Left lung (tissue), 10 donors: ENCODE data around the gene PIK3R2. TPM values are rescaled to one million over a fixed set of nuclear protein-coding genes. Genes with fewer than 3 reads are reported as not detected.

Experiments
- ATAC-seq: fragments of 200-7000 bp; cut with Tn5 transposase; one replicate; pipeline ENCODE4 v1.9.1; 2020; ENCODE audit warnings: moderate library complexity
- DNase-seq, 4 donors: peaks; one replicate each; pipeline ENCODE4 v3.0.0-alpha.2; 2013 to 2020
- H3K27ac ChIP-seq, 2 donors: fragments of 200-600 bp; sonication (generic) in 1 of 2; one replicate each; pipeline versions ENCODE4 v1.5.0 to v1.8.0; 2020 to 2021
- H3K27me3 ChIP-seq, 2 donors: fragments of 200-600 bp; sonication (generic) in 1 of 2; one replicate each; pipeline versions ENCODE4 v1.5.0 to v1.8.0; 2020 to 2021
- H3K36me3 ChIP-seq, 2 donors: fragments of 200-600 bp; sonication (generic) in 1 of 2; one replicate each; pipeline versions ENCODE4 v1.5.0 to v1.8.0; 2020 to 2021
- H3K4me1 ChIP-seq, 2 donors: fragments of 200-600 bp; one replicate each; pipeline ENCODE4 v1.8.0; 2021
- H3K4me3 ChIP-seq, 2 donors: fragments of 200-600 bp; sonication (generic) in 1 of 2; one replicate each; pipeline versions ENCODE4 v1.5.0 to v1.8.0; 2020 to 2021; ENCODE audit warnings: mild to moderate bottlenecking in 1 of 2
- H3K9me3 ChIP-seq, 2 donors: fragments of 200-600 bp; sonication (generic) in 1 of 2; one replicate each; pipeline versions ENCODE4 v1.5.0 to v1.8.0; 2020 to 2021
- intact Hi-C, 2 donors: fragments of 100-400 bp; cut with DNase I; formaldehyde crosslinking; loops; one replicate each; pipeline versions ENCODE4 v1.11.2 to v1.14.2; 2022
- polyA plus RNA-seq, 6 donors: library from polyadenylated mRNA; unstranded; fragments of 120-200 nt; gene quantifications; one replicate each; pipeline ENCODE4 v1.2.1, GENCODE V29; 2013; ENCODE audit not compliant: insufficient read length in 6 of 6
- total RNA-seq, 2 donors: library from RNA; stranded (reverse); fragmentation: NEBNext Ultra II Directional; extraction: Animal tissue kit (Norgen Biotek cat#: 25700); gene quantifications; one replicate each; pipeline ENCODE4 v1.2.1, GENCODE V29; 2021
- TF ChIP-seq, protein P1 (sequence below), 2 donors: fragments of 200-600 bp; sonication (generic) in 1 of 2; IDR thresholded peaks; one replicate each; pipeline versions ENCODE4 v1.5.0 to v1.8.0; 2021; ENCODE audit warnings: antibody characterized with exemption in 2 of 2
- donor health status: DM: no; HTN: yes; CAD: no.
- donor health status: DM: no; HTN: no; CAD: no.

PIK3R2 gene
- total and polyA plus RNA-seq, 8 donors: 25.7 to 37.7 (median 32.5) TPM

DNA sequence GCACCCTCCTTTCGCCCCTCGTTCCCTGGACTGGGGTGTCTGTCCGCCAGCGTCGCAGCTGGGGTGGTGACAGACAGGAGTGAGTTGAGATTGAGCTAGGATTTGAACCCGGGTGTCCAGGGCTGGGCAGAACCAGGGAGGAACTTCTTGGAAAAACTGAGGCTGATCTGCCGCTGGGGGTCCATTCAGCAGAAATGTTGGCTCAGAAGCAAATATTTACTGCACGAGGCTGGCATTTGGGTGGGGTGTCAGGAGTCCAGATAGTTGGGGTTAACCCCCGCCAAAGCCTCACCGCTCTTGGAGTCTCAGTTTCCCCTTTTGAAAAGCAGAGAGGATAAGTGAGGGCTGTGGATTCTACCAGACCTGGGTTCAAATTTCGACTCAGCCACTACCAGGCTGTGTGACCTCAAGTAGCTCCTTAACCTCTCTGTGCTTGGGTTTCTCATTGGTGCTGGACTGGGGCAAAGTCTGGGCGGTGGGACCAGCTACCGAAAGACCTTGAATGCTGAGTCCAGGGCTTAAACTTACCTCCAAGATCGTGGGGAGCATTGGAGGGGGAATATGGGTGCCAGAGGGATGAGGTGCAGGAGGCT lies 34.4 kb upstream of the PIK3R2 start:
- Histone ChIP-seq H3K27me3 (no peaks in the 10 kb centered on the region), H3K4me3 (peak overlapping the region; percentile 61 to 68), H3K36me3 (peaks cover 0 to 54% of the 10 kb centered on the region in 2 donors), H3K4me1 (peaks cover 8 to 44% of the 10 kb centered on the region in 2 donors), H3K9me3 (no peaks in the 10 kb centered on the region), H3K27ac (peak overlapping the region in 1 of 2 donors; percentile 66)
- intact Hi-C loops: no loop called here
- TF ChIP-seq, protein P1, sequence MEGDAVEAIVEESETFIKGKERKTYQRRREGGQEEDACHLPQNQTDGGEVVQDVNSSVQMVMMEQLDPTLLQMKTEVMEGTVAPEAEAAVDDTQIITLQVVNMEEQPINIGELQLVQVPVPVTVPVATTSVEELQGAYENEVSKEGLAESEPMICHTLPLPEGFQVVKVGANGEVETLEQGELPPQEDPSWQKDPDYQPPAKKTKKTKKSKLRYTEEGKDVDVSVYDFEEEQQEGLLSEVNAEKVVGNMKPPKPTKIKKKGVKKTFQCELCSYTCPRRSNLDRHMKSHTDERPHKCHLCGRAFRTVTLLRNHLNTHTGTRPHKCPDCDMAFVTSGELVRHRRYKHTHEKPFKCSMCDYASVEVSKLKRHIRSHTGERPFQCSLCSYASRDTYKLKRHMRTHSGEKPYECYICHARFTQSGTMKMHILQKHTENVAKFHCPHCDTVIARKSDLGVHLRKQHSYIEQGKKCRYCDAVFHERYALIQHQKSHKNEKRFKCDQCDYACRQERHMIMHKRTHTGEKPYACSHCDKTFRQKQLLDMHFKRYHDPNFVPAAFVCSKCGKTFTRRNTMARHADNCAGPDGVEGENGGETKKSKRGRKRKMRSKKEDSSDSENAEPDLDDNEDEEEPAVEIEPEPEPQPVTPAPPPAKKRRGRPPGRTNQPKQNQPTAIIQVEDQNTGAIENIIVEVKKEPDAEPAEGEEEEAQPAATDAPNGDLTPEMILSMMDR (IDR thresholded peaks at IDR 0.05): no peak
- DNase-seq: no peak
- ATAC-seq: no peak

DNA sequence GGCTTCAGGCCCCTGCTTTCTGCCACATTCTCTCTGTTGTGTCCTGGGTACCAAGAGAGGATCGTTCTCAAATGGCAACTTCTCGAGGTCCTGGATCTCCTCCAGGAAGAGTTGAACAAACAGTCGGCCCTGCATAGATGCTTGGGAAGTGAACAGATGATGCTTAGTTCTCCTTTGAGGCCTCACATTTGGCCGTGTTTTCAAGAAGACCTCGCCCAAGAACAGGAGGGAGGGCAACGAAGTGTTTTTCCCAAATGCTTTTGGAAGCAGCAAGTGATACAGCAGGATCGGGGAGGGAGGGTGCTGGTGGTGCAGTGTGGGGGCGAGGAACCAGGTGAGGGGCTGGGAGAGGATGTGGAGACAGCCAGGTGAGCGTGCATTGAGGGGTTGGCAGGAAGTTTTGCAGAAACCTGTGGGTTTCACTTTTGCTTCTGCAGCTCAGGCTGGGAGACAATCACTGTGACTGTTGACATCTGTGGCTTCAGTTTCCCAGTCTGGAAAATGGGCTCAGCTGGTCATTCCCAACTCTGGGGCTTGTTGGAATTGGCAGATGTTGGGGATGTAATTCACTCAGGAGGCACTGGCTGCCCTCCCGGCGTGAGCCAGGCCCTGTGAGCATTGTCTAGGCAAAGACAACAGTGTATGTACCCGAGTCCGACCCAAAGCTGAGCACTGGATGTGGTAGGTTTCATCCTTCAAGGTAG lies 33.8 kb upstream of the PIK3R2 start:
- Histone ChIP-seq H3K4me3 (peak overlapping the region in 1 of 2 donors; percentile 68), H3K36me3 (peaks cover 0 to 54% of the 10 kb centered on the region in 2 donors), H3K27ac (peak overlapping the region in 1 of 2 donors; percentile 66), H3K27me3 (no peaks in the 10 kb centered on the region), H3K4me1 (peaks cover 8 to 39% of the 10 kb centered on the region in 2 donors), H3K9me3 (no peaks in the 10 kb centered on the region)
- TF ChIP-seq, protein P1 (IDR thresholded peaks at IDR 0.05): no peak
- ATAC-seq: no peak
- intact Hi-C loops: no loop called here
- DNase-seq: no peak

DNA sequence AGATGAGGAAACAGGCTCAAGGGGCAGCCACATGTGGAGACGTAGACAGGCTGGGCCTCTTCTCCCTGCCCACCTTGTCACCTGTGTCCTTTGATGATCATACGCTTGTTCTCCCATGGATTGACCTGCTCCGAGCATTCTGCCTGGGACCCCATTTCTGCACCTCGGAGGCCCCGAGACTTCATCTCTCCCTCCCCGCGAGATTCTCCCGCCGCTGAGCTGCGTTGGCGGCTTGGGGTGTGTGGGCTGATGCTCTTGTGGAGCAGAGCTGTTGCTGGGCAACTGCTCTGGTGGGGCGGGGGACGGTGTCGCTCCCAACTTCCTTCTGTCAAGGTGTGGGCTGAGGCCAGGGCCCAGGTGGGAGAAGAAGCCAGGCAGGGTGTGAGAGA lies 33.3 kb upstream of the PIK3R2 start:
- intact Hi-C loops: no loop called here
- no peaks in the 10 kb centered on the region for H3K9me3 ChIP-seq
- peak overlapping the region in 1 of 2 donors; percentile 68 for H3K4me3 ChIP-seq
- H3K36me3 ChIP-seq: peaks cover 0 to 55% of the 10 kb centered on the region in 2 donors
- no peaks in the 10 kb centered on the region for H3K27me3 ChIP-seq
- TF ChIP-seq, protein P1 (IDR thresholded peaks at IDR 0.05): no peak
- ATAC-seq (no peak), DNase-seq (no peak)
- peaks cover 8 to 37% of the 10 kb centered on the region in 2 donors for H3K4me1 ChIP-seq
- H3K27ac ChIP-seq: peak overlapping the region in 1 of 2 donors; percentile 20

DNA sequence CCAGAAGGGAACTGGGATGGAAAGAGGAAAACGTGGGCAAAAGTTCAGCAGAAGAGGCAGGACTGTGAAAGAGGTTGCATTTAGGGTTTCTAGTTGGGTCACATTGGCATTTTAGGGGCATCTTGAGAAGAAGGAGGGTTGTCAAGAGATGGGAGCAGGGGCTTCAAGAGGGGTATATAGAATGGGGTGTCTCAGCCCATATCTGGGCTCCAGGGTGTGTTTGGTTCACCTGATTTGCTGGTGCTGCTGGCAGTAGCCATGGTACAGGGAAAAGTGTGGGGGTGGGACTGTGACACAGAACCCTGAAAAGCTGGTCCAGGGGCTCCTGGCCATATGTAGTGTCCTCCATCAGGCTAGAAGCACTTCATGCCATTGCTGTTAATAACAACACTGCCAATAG lies 32.8 kb upstream of the PIK3R2 start:
- H3K36me3 ChIP-seq: peaks cover 0 to 55% of the 10 kb centered on the region in 2 donors
- H3K4me3 ChIP-seq: no peak overlapping the region
- no peaks in the 10 kb centered on the region for H3K9me3 ChIP-seq
- no peaks in the 10 kb centered on the region for H3K27me3 ChIP-seq
- intact Hi-C loops: no loop called here
- no peak for ATAC-seq
- DNase-seq: no peak
- H3K4me1 ChIP-seq: peaks cover 8 to 37% of the 10 kb centered on the region in 2 donors
- peak overlapping the region in 1 of 2 donors; percentile 20 for H3K27ac ChIP-seq
- TF ChIP-seq, protein P1 (IDR thresholded peaks at IDR 0.05): no peak

DNA sequence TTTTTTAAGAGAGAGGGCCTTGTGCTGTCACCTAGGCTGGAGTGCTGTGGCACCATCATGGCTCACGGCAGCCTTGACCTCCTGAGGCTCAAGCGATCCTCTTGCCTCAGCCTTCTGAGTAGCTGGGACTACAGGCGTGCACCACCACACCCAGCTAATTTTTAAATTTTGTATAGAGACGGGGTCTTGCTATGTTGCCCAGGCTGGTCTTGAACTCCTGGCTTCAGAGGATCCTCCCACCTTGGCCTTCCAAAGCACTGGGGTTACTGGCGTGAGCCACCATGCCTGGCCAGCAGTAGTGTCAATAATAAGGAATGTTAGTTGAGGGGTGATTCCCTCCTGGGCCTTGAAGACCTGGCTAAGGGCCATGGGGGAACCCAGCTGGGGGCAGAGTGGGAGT lies 31.8 kb upstream of the PIK3R2 start:
- TF ChIP-seq, protein P1 (IDR thresholded peaks at IDR 0.05): no peak
- H3K9me3 ChIP-seq: no peaks in the 10 kb centered on the region
- peaks cover 8 to 37% of the 10 kb centered on the region in 2 donors for H3K4me1 ChIP-seq
- H3K27ac ChIP-seq: no peak overlapping the region
- ATAC-seq: no peak
- DNase-seq: no peak
- no peaks in the 10 kb centered on the region for H3K27me3 ChIP-seq
- intact Hi-C loops: no loop called here
- peaks cover 0 to 60% of the 10 kb centered on the region in 2 donors for H3K36me3 ChIP-seq
- H3K4me3 ChIP-seq: no peak overlapping the region
